NCI-H1105 (cell line): Measurements from ENCODE around the gene MAP2K7.

Source experiments
- DNase-seq: peaks from one replicate; lab custom pipeline; 2025; lab: John Stamatoyannopoulos, UW

The MAP2K7 gene

DNA sequence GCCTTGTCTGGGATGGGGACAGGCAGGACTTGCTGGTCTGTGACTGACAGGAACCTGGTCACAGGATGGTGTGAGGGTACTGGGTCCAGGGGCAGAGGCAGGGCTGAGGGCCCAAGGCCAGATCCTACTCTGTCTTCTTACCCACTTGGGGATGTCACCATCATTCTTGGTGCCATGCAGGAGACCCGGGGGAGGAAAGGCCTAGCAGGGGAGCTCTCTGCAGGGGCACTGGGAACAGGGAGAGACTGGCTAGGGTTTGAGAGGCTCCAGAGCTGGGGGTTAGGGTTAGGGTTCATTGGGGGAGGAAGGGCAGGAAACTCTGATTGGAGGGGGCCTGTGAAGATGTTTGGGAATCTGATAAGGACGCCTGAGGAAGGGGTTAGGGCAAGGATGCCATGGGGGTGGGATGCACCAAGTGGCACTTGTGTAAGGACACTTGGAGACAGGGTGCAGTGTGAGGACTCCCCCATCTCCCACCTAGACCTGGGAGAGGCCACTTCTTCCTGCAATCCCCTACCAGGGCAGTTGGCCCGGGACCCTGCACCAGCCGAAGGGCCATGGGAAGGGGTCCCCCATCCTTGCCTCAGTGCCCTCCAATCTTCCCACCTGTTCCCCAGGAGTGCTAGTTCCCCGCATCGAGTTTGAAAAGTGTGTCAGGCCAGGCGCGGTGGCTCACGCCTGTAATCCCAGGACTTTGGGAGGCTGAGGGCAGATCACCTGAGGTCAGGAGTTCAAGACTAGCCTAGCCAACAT is 36.4 kb upstream of the MAP2K7 start:
- DNase-seq: no peak

DNA sequence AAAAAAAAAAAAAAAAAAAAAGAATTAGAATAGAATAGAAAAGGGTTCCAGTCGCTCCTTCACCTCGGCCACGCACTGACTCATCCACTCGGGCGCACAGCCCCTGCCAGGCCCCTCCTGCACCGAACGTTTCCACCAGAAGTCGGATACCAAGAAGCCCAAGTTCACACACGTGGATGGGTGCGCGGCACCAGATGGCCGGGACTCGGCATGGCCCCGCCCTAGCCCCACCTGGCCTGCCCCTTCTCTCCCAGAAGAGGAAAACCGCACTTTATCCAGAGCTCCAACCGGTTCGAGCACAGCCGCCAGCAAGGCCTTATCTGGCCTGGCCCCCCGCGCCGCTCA is 35.4 kb upstream of the MAP2K7 start:
- no peak for DNase-seq

GRCh38 chr19:7868671-7869452 is 34.8 kb upstream of the MAP2K7 start:
- DNase-seq: peak; percentile 39

- DNase-seq: peak; percentile 43
These were observed 34.2 kb upstream of the MAP2K7 start for GRCh38 chr19:7869453-7869909.

- DNase-seq: peak; percentile 77
These were observed 33.7 kb upstream of the MAP2K7 start for GRCh38 chr19:7869910-7870511.

GRCh38 chr19:7870571-7871436 is 32.9 kb upstream of the MAP2K7 start:
- DNase-seq: peak; percentile 47

DNA sequence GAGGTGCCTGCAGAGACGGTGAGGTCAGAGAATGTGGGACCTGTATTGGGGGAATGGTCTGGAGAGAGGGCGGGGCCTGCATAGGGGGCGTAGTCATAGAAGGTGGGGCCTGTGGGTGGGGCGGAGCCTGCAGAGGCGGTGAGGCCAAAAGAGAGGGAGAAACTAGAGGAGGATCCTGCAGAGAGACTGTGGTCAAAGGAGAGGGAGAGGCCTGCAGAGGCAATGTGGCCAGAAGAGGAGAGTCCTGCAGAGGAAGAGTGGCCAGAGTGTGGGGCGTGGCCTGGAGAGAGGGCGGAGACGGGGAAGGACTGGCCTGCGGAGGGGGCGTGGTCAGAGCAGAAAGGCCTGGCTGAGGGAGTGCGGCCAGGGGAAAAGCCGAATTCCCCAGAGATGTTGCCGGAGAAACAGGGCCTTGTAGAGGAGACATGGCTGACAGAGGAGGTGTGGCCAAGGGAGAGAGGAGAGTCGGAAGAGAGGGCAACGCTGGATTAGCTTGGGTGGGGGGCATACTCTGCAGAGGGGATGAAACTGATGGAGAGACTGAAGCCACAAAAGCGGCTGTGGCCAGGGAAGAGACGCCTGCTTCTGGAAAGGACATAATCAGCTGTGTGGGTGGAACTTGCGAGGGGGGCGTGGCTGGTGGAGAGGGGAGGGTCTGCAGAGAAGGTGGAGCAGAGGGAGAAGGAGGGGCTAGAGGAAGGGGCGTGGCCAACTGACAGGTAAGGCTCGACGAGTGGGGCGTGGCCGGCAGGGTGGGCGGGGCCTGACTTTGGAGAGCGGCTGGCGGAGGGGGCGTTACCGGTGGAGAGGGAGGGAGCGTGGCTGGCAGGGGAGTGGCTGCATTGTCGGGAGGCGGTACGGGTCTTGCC is 32.0 kb upstream of the MAP2K7 start:
- peak; percentile 50 for DNase-seq

- DNase-seq: no peak
These were observed 31.1 kb upstream of the MAP2K7 start for GRCh38 chr19:7872306-7873204.

GRCh38 chr19:7873304-7874075 is 30.2 kb upstream of the MAP2K7 start:
- DNase-seq: no peak

DNA sequence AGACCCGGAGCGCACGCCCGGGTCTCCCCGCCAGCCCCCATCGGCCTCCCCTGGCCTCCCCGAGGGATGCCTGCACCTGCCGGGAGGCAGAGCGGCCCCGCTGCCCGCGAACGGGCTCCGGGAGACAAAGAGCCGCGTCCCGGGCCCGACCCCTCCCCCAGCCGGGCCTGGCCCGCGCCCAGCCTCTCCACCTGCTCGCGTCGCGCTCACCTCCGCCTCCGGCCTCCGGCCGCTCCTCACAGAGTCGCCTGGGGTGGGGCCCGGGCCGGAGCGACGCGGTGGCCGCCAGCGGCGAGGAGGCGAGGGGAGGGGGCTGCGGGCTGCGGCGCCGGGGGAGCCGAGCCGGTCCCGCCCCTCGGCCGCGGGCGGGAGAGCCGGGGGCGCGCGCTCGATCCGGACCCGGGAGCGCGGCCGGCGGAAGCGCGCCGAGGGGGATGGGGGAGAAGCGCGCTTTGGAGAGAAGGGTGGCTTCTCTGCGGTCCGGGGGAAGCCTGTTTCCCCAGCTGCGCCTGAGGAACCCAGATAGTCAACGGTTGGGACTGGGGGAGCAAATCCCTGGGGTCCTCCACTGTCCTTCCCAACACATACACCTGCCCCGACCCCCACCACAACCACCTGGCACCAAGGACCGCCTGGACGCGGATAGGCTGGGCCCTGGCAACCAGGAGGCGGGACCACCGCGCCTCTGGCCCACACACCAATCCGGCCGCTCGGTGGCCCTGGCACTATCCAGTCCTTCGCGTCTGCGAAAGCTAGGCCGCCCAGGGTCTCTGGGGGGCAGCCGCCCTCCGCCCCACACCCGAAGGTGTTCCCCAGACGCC is 29.4 kb upstream of the MAP2K7 start, which contains the start of gene PRR36:
Gene PRR36, minus strand, starts transcription at position 315 of the 821 bp plus-strand sequence. CDS start 701 bp downstream, outside the sequence.
- DNase-seq: peak; percentile 88

DNA sequence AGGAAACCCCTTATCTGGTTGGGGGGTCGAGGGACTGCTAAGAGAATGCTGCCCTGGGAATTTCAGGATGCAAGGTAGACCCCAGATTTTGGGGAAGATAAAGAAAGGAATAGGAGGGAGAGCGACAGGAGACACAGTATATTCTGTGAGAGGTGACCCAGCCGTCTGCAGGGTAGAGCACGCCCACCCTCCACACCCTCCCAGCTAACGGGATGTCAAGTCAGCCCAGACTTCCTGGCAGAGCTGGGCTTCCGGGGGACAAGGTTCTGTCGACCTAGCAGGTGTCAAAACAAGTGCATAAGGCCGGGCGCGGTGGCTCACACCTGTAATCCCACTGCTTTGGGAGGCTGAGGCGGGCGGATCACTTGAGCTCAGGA is 28.8 kb upstream of the MAP2K7 start:
- no peak for DNase-seq

- no peak for DNase-seq
These were observed 26.3 kb upstream of the MAP2K7 start for GRCh38 chr19:7877249-7877836.

- DNase-seq: no peak
These were observed 24.4 kb upstream of the MAP2K7 start for GRCh38 chr19:7879111-7879807.

DNA sequence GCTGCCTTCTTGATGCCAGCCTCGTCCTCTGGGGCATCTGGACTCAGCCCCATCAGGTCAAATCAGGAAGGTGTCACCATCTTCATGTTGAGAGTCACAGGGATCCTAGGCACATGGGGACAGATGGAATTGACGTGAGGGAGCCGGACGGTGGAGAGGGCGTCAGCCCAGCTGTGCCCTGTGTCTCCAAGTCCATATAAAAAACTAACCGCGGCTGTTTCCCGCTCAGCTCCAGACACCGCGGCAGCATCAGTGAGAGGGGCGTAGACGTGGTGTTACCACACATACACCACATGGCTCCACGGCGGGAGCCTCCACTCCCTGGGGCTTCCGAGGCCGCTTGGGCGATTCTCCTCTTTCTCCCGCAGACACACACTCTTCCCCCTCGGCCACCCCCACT is 23.8 kb upstream of the MAP2K7 start:
- no peak for DNase-seq

DNA sequence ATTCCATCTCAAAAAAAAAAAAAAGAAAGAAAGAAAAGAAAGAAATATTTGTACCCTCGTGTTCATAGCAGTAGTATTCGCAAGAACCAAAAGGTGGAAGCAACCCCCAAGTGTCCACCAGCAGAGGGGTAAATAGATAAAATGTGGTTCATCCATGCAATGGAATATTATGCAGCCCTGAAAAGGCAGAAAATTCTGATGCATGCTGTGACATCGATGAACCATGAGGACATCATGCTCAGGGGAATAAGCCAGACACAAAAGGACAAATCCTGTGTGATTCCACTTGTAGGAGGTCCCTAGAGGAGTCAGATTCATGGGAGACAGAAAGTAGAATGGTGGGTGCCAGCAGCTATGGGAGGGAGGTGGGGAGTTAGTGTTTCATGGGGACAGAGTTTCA is 21.8 kb upstream of the MAP2K7 start:
- no peak for DNase-seq

DNA sequence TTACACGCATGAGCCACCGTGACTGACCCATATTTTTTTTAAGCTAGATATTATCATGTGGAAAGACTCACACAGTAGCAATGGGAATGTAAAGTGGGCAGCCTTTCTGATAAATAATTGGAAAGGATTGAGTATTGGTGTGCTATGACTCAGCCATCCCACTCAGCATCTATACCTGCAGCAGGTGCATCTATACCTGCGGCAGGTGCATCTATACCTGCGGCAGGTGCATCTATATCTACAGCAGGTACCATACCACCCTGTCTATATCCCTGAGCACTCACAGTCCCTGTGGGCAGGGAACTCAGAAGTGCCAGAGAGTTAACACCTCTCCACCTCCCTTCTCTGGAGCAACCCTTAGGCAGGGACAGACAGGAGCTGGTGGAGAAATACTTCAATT is 20.6 kb upstream of the MAP2K7 start:
- no peak for DNase-seq
